Measurements from ENCODE around the gene LRRC8B.

The LRRC8B gene

DNA sequence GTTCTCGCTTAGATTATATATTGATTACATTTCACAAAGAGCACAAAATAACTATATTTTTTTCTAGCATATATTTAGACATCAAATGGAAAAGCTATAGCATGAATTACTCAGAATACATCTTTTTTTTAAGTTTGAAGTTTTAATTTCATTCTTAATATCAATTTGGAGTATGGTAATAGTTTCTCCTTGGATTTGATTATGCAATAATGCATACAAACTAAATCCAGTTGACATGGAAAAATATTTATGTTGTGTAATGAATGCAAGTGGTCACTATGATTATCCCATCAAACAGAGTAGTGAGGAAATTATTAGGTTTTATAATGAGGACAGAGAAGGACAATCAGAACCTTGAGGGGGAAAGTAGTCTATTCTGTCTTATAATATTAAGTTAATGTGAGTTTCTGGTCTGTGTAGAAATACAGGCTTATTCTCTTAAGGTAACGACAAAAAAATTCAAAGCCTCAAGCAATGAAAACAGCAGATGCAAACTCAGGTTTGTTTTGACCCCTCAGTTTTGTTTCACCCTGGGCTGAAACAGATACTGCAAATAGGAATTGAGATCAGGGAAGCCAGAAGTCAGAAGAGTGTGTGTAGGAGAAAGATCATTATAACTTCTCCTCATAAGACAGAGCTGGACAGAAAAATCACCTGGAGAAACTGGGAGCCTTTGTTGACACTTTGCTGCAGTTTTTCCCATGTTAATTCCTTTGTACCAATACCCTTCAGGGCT lies 23.7 kb downstream of the LRRC8B start:
- no peak for DNase-seq

DNA sequence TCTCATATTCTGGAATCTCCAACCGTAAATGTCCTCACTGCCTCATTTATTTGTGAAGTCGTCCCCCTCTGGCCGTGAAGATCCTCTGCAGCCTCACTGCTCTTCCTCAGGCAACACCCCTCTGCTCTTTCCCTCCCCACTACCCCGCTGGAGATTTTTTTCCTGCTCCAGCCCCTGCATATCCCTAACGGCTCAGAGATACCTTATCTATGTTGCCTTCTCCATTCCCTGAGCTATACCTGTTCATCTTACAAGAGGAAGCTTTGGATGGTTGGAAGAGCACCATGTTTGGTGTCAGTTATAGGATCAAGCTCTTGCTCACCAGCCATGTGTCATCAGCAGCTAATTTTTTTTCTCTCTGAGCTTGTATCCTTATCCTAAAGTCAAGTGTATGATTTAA lies 26.4 kb downstream of the LRRC8B start:
- DNase-seq = no peak

DNA sequence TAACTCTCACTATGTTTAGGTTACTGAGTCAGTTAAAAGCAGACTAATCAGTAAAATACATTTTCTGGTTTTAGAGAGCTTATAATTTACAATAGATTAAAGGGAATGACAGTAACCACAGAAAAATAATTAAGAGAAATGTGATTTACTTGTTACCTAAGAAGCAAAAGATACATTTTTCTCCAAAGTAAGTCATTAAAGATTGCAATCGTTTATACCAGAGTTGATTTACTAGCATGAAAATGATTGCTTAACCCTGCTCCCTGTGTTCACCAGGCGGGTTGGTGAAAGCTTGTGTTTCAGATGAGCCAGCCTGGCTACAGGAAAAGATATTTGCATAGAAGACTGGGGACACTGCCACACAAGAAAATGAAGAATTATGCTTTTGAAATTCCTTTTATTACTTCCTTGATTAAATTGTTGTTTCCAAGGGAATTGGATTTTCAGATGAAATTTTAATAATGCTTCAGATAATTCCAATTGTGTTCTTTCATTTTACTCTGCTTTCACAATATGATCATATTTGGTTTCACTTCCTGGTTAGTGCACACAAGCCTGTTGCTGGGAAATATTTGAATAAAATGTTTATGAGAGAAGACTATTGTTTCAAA lies 27.9 kb downstream of the LRRC8B start:
- DNase-seq = no peak

DNA sequence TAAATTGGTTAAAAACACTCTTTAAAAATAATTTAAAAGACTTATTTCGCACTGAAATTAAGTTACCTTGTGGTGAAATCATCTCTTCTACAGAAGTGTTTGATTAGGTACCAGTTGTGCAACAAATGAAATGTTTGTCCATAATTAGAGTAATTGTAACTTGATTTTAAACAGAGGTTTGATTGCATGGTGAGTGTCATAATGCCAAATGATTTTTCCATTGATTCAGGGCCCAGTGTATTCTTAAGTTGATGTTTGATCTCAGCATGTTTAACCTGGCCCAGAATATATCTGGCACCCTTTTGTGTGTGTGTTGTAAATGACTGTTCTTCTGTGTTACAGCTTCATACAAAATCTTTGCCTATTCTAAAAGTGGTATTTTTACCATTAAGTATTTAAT lies 28.5 kb downstream of the LRRC8B start:
- DNase-seq = no peak

DNA sequence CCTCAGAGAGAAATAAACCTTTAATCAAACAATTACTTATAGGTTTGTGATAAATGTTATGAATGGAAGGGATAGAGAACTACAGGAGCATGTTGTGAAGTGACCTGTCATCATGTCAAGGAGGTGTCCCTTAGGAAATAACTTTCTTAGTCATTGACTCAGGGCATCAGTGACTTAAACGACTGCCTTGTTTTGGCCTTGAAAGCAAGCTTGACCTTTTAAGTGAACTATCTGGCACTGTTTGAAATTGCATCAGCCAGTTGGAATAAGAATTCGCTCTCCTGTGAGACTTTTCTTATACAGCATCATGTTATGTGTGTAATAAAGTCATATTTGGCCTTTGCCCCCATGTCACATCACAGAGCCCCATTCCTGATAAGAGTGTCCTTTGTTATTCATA lies 30.9 kb downstream of the LRRC8B start:
- no peak for DNase-seq

DNA sequence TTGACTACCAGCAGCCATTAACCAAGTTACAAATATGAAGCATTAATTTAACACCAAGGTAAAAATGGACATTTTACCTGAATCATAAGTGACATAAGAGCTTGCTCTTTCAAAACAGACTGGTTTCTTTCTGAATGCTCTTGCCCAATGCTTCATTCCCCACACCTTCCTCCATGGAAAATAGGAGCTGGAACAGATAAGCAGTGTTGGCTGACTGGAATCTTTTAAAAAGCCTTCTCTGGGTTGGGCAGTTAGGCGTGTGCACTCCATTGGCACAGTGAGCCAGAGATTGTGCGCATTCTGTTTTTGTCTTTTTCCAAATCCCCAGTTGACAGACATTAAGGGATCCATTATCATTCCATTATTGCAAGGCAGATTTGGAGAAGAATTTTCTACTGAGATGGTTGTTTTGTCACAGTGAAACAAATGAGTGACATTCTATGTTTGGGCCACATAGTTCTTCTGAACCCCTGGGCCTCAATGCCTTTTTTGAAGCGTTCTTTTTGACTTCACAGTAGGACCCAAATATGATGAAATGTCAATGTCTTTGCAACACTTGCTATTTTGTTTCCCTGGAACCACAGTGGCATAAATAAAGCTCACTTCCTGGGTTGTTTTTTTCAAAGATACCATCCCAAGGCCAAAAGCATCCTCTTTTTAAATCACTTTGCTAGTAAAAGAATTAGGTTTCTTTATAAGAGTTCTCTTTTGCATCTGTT lies 32.3 kb downstream of the LRRC8B start:
- no peak for DNase-seq

DNA sequence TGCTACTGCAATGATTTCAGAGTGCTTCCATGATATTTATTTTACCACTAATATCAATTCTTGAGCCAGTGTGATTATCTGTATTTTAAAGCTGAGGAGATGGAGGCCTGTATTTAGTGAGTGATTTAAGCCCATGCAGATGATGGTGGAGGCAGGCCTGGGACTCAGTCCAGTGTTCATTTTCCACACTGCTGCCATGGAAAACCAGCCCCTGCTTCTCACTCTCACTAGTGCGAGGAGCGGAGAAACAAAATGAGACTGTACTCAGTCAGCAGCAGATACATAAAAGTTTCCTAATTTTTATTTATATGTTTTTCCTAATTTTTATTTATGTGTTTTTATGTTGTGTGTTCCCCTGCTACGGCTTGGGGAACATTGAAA lies 32.8 kb downstream of the LRRC8B start:
- DNase-seq = no peak

DNA sequence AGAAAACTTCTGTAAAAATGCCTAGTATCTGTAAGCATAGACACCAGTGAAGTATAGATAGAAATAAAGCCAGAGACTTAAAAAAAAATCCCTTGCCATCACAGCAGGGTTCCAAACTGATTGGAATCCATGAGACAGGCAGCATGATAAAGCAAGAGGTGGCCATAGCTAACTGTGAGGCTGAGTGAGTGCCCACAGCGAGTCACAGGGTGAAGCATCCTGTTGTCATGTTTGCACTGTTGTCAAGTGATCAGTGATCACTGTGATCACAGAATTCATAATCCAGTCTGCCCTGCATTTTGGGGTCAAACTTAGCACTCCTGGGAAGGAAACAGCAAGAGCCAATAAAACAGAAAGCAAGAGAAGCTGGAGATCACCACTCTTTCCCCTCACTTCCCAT lies 33.3 kb downstream of the LRRC8B start:
- DNase-seq = no peak

DNA sequence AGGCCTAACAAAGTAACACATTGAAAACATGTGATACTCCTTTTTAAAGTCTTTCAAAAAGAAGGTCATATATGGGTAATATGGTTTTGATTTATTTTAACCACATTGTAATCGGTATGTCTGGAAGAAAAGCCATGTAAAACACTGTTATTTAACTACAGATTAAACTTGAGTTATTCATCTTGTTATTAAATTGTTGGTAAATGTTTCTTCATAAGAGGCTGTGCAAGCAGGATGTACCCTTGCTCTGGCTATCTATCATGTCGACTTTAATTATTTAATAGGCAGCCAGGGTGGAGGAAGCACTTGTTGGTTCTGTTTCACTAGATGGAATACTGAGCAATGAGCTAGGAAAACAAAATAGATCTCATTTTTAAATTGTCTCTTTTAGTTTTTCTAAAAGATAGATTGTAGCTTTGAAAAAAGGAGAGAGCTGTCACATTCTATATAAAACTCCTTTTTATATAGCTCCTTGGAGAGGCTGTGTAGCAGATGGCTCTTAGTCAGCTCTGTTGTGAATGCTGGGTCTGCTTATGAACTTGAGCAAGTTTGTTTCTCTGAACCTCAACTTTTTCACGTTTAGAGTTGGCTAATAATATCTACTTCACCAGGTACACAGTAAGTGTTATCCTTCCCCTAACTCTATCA lies 39.5 kb downstream of the LRRC8B start:
- DNase-seq = no peak

DNA sequence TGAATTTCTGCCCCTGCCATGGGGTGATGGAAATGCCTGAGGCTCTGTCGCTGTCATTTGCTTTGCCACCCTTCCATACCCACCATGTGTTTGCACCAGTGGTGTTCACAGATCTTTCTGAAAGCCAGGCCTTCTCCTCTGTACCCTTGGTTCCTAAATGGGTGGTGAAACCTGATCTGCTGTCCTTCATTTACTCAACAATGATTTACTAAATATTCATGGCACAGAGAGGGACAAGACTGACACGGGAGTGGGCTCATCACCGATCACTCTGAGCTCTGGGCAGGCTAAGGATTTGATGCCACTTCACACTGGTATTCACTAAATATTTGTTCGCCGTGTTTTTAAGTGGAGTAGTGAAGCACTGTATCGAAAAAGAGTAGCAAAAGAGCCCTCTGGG lies 40.9 kb downstream of the LRRC8B start:
- DNase-seq = no peak

DNA sequence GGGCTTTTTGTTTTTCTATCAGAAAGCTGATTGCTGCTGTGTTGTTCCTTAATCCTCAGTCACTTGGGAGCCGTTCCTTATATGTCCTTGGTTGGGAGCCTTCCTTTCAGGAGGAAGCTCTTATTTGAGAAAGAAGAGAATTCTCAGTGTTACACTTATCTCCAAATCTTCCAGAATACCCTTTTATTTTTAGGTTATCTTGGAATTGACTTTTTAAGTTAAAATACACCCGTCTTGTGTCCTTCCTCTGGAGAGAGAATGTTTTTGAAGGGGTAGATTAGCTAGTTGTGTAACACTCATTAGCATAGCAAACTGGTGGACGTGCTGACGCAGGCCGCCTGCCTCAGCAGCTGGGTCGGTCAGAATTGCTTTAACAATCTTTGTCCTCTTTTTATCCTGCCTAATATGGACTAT lies 42.1 kb downstream of the LRRC8B start:
- DNase-seq = no peak

DNA sequence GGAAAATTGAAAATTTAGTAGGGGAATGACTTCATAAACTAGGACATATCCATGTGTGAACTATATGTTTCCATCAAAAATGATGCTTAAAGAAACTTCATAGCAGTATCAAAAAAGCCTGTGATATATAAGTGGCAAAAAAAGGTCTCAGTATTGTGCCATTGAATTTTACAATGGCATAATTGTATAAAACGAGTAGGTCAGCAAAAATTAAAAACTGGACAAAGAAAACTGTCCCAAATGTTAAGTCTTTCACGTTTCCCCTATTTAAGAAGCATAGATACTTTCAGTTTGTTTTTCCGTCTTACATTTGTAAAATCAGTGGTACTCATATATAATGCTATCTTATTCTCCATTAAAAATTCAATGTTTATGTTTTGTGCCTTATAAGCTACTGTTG lies 43.2 kb downstream of the LRRC8B start:
- DNase-seq = no peak

DNA sequence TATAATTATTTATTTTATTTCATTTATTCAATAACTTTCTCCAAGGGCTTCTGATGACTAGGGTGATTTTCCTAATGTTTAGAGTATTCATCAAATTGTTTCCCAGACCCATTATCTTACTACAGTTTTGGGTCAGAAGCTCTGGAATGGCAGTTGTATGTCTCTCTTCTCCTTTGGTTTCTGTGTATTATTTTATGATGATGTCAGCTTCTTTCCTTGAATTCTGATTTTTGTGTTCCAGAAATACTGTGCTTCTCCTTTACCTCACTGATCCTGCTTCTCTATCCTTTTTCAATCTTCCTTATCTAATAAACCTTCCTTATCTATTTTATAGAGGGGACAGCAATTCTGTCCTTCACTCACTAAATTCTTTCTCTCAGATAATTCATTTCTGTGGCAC lies 48.8 kb downstream of the LRRC8B start:
- no peak for DNase-seq

DNA sequence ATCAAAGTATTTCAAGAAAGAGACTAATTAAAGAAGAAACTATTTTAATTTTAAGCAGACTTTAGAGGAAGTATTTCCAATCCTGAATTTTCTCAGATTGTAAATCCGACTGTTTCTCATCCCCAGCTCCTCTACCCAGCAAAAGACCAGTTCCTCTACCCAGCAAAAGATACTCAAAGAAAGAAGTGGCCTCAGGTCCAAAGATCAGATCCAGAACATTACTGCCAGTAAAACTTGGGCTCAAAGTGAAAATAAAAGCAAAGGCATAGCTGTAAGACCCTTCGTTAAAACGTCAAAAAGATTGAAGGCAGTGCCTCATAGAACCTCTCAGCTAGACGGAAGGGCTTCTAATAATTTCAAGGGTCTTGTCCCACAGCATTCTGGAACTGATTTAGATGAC lies 50.0 kb downstream of the LRRC8B start:
- no peak for DNase-seq

DNA sequence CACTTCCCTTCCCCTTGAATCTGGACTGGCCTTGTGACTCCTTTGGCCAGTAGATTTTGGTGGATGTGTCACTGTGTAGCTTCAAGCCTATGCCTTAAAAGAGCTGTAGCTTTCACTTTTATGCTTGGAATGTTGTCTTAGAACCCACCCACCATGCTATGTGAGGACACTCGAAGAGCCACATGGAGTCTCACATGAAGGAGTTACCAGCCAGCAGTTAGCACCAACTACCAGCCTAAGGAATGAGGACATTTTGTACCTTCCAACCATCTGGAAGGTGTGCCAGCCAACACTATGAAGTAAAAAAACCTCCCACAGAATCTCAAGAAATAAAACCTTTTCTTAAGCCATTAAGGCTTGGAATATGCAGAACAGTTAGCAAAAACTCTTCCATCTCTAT lies 50.6 kb downstream of the LRRC8B start:
- DNase-seq = no peak

DNA sequence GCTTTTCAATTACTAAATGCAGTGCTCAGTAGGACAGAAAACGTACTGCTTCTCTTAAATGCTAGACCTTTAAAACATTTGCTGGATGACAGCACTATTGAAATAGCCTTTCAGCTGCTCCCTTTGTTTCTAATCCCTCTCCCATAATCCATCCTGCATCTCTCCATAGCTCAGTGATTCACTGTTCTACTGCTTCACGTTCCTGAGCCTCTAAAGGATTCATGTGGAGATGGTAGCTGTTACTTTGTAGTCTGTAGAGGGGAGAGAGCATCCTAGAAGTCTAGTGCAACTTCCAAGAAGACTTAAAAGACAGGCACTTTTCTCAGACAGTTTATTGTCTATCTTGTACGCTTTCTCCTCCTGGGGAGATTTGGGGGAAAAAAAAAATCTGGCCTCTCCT lies 51.4 kb downstream of the LRRC8B start:
- no peak for DNase-seq

DNA sequence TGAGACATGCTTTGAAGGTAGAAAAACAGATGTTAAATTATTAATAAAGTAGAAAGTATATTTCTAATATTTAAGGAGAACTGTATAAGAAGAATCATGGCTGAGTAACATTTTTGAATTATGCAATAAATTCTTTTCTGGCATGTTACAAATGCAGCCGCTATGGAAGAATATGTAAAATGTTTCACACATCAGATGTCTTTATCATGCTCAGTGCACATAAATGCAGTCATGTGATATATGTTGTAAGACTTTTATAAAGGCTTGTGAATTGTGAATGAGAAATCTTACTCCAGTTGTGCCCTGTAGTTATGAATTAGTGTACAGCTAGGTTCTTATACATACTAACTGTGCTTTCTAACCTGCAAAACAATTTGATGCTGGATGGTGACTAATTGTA lies 53.5 kb downstream of the LRRC8B start:
- DNase-seq = no peak

DNA sequence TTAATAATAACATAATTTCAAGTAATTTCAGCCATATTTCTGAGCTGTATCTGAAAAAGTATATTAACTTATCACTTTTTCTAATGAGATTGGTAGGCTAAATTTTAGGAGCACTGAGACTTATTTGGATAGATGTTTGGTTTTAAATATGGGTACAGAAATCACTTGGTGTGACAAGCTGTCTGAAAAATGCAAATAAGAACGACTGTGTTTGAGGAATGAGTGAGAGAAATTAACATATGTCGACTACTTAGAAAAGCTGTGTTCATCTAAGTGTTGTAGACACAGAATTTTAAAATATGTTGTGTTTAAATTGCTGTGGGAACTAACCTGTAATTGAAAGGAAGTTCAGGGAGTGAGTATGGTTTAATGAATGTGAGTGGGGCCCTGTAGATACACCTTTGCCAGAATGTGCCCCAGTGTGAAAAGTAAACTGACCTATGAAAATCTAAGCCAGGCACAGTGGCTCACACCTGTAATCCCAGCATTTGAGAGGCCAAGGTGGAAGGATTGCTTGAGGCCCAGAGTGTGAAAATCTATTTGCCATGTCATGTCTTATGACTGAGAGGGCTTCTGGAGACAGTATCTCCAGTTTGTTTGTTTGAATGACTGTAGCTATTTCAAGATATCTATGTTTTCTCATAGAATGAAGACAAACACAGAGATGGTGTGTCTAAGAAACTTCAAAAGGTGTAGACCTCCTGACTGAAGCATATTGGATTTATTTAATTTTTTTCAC lies 54.5 kb downstream of the LRRC8B start:
- no peak for DNase-seq

DNA sequence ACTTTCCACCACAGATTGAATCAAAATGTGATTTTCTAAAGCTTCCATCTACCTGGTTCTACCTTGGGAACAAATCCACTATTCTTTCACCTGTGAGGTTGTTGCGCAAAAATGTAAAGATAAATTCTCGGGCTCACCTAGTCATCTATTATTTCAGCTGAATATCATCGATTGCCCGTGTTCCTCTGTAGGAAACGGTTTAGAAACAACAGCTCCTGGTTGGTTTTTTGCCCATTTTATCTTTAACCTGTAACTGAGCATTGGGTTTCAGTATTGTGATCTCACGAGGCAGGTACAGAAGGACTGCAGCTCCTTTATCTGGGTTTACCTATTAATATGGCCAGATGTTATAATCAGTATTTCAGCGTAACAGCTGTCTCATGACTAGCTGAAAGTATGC lies 55.4 kb downstream of the LRRC8B start:
- DNase-seq = no peak

DNA sequence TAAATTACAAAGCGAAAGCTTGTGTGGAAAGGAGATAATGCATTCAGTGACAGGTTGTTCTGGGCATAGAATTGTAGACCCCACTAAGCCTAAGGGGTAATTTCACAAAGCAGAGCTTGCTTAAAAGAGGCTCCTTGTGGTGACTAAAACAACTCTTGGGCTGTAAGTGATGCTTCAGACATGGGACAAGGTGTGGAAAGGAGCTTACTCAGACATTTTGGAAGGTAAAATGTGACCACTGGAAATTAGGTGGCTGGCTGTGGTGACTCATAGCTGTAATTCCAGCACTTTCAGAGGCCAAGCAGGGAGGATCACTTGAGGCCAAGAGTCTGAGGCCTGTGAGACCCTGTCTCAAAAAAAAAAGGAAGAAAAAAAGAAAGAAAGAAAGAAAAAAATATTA lies 57.2 kb downstream of the LRRC8B start:
- no peak for DNase-seq

DNA sequence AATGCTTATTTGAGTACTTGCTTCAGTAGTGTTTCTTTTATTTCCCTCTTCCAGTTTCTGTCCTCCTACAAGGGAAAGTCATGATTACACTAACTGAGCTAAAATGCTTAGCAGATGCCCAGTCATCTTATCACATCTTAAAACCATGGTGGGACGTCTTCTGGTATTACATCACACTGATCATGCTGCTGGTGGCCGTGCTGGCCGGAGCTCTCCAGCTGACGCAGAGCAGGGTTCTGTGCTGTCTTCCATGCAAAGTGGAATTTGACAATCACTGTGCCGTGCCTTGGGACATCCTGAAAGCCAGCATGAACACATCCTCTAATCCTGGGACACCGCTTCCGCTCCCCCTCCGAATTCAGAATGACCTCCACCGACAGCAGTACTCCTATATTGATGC lies 57.9 kb downstream of the LRRC8B start:
- no peak for DNase-seq

DNA sequence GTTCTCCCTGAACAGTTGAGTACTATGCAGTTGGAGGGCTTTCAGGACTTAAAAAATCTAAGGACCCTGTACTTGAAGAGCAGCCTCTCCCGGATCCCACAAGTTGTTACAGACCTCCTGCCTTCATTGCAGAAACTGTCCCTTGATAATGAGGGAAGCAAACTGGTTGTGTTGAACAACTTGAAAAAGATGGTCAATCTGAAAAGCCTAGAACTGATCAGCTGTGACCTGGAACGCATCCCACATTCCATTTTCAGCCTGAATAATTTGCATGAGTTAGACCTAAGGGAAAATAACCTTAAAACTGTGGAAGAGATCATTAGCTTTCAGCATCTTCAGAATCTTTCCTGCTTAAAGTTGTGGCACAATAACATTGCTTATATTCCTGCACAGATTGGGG lies 59.6 kb downstream of the LRRC8B start:
- DNase-seq = no peak

DNA sequence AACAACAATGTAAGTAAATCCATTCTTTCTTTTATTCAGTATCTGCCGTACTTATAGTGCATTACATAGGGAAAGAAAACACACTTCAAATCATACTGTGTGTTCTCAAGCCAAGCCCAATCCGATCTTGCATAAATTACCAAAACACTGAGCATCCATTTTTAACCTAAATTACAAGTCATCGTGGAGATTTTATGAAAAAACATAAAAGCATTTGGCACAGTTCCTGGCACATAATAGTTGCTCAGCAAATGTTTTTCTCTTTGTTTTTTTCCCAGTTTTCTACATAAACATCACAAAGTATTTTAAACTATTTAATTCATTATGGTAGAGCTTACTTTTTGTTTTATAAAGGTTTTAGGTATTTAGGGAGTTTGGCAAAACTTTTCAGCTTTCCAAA lies 60.2 kb downstream of the LRRC8B start:
- DNase-seq = no peak
